Hepatocyte (in vitro differentiated cells): ENCODE data around the gene LDLR.

ENCODE experiments used
- EZH2 ChIP-seq: fragments of 200-600 bp; sonication (generic); IDR thresholded peaks from 2 replicates; pipeline ENCODE4 v1.6.1; 2016; ENCODE audit warnings: antibody characterized with exemption, mild to moderate bottlenecking, borderline replicate concordance
- TF ChIP-seq, protein P1 (sequence below): fragments of 200-600 bp; sonication (generic); IDR thresholded peaks from 2 replicates; pipeline ENCODE4 v1.5.1; 2016; ENCODE audit warnings: antibody characterized with exemption, mild to moderate bottlenecking; ENCODE audit not compliant: poor library complexity

DNA sequence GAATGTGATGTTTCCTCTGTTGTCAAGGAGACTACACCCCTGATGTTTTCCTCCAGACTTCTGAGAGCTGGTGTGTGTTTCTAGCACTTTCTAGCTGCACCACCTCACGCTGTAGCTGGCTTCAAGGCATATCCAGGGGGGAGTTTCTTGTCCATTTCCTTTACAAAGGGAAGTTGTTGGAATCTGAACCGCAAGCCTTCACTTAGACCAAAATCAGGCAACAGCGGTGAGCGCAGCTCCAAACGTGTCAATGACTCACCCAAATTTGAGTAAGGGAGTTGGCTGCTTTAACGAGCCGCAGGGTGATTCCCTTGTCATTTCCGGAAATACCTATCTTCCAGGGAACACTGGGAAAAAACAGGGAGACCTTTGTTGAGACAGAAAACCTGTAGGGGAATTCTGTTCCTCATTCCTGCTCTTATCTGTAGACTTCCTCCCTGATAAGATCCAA is 2.5 kb downstream of the LDLR start:
- TF ChIP-seq, protein P1, sequence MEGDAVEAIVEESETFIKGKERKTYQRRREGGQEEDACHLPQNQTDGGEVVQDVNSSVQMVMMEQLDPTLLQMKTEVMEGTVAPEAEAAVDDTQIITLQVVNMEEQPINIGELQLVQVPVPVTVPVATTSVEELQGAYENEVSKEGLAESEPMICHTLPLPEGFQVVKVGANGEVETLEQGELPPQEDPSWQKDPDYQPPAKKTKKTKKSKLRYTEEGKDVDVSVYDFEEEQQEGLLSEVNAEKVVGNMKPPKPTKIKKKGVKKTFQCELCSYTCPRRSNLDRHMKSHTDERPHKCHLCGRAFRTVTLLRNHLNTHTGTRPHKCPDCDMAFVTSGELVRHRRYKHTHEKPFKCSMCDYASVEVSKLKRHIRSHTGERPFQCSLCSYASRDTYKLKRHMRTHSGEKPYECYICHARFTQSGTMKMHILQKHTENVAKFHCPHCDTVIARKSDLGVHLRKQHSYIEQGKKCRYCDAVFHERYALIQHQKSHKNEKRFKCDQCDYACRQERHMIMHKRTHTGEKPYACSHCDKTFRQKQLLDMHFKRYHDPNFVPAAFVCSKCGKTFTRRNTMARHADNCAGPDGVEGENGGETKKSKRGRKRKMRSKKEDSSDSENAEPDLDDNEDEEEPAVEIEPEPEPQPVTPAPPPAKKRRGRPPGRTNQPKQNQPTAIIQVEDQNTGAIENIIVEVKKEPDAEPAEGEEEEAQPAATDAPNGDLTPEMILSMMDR, result no peak
- no peak for TF ChIP-seq EZH2
